Esophagus squamous epithelium (tissue), 5 donors: ENCODE results near the gene DHRS13. TPM values are rescaled to one million over a fixed set of nuclear protein-coding genes. Genes with fewer than 3 reads are reported as not detected.

ENCODE experiments used
- DNase-seq: peaks from one replicate; lab custom pipeline; 2025; lab: John Stamatoyannopoulos, UW
- H3K27ac ChIP-seq, 4 donors: fragments of 200-600 bp; sonication (generic); one replicate each; pipeline ENCODE4 v1.5.1; 2016 to 2019; ENCODE audit warnings: mild to moderate bottlenecking in 1 of 4
- H3K27me3 ChIP-seq, 4 donors: fragments of 200-600 bp; sonication (generic); 1 replicate in 3 of 4; 2 replicates in 1 of 4; pipeline versions ENCODE4 v1.5.1 to v1.6.0; 2017 to 2021; ENCODE audit warnings: antibody characterized with exemption in 1 of 4
- H3K36me3 ChIP-seq, 3 donors: fragments of 200-600 bp; sonication (generic); one replicate each; pipeline ENCODE4 v1.5.1; 2016 to 2019
- H3K4me1 ChIP-seq, 3 donors: fragments of 200-600 bp; sonication (generic); one replicate each; pipeline ENCODE4 v1.5.1; 2017 to 2019
- H3K4me3 ChIP-seq, 4 donors: fragments of 200-600 bp; sonication (generic); 1 replicate in 3 of 4; 2 replicates in 1 of 4; pipeline ENCODE4 v1.5.1; 2016 to 2019; ENCODE audit warnings: mild to moderate bottlenecking in 2 of 4, moderate library complexity in 1 of 4
- H3K9me3 ChIP-seq, 3 donors: fragments of 200-600 bp; sonication (generic); one replicate each; pipeline ENCODE4 v1.5.1; 2016 to 2019
- CTCF ChIP-seq, 6 experiments: fragments of 450-650 bp in 4 of 6; fragments of 200-600 bp in 2 of 6; sonication (generic) in 2 of 6; IDR thresholded peaks; one replicate each; pipeline ENCODE4 v1.5.1; 2016 to 2019; ENCODE audit warnings: antibody characterized with exemption in 6 of 6, mild to moderate bottlenecking in 4 of 6, moderate library complexity in 4 of 6
- POLR2A ChIP-seq, 4 donors: fragments of 450-650 bp; IDR thresholded peaks; one replicate each; pipeline ENCODE4 v1.6.1; 2017; ENCODE audit warnings: antibody characterized with exemption in 4 of 4, mild to moderate bottlenecking in 4 of 4, moderate library complexity in 3 of 4
- WGBS, 2 donors: methylation state at CpG; one replicate each; pipeline ENCODE4 v1.1.5; 2018; 5-methylcytosine and 5-hydroxymethylcytosine counted together
- intact Hi-C: fragments of 100-400 bp; cut with DNase I; formaldehyde crosslinking; loops from one replicate; pipeline ENCODE4 v1.15.0; 2022
- total RNA-seq, 4 donors: library from RNA; depleted of rRNA; stranded (reverse); fragments of >200 nt; gene quantifications; one replicate each; pipeline ENCODE4 v1.1.0, GENCODE V29; 2016
- donor health status: DM: yes; HTN: yes; CAD: no.

DHRS13 gene
- total RNA-seq, 4 donors from 2014 or later = 10.3 to 17.0 (median 14.9) TPM

DNA sequence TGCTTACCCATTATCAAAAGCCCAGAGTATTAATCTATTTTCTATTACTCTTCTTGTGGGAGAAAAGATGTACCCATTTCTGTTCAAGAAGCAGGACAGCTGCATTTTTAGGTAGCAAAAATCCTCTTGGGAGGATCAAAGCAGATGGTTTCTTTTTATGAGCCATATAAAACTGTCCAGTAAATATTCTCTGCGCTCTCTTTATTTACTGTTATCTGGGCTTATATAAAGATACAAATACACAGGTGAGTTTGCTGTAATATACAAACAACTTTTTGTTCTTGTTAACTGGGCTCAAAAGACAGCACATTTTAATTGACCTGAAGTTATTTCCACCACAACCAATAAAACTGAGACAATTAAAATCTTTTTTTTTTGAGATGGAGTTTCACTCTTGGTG, 38.4 kb upstream of the DHRS13 start:
- intact Hi-C loops = no loop called here
- no peak overlapping the region for H3K4me3 ChIP-seq
- H3K27ac ChIP-seq = no peak overlapping the region
- peaks cover 3 to 81% (median 47%) of the 10 kb centered on the region in 3 donors for H3K4me1 ChIP-seq
- peaks cover 0 to 41% (median 0%) of the 10 kb centered on the region in 3 donors for H3K36me3 ChIP-seq
- H3K9me3 ChIP-seq = no peaks in the 10 kb centered on the region
- H3K27me3 ChIP-seq = no peaks in the 10 kb centered on the region
- 87 to 95% methylated on average over 1 of the region's 1 CpG for WGBS, 2 donors
- no peak for TF ChIP-seq POLR2A (IDR thresholded peaks at IDR 0.05)
- no peak for TF ChIP-seq CTCF (IDR thresholded peaks at IDR 0.05)
- DNase-seq = no peak

GRCh38 chr17:28940675-28941074, 37.8 kb upstream of the DHRS13 start:
- Histone ChIP-seq H3K4me3 (no peak overlapping the region), H3K27ac (no peak overlapping the region), H3K36me3 (peaks cover 0 to 41% (median 0%) of the 10 kb centered on the region in 3 donors), H3K4me1 (peaks cover 3 to 81% (median 46%) of the 10 kb centered on the region in 3 donors), H3K27me3 (no peaks in the 10 kb centered on the region), H3K9me3 (no peaks in the 10 kb centered on the region)
- intact Hi-C loops = no loop called here
- WGBS, 2 donors = 72 to 75% methylated on average over 1 to 3 of the region's 3 CpGs
- DNase-seq = no peak
- TF ChIP-seq CTCF (IDR thresholded peaks at IDR 0.05) (no peak), POLR2A (IDR thresholded peaks at IDR 0.05) (no peak)

GRCh38 chr17:28940142-28940541, 37.3 kb upstream of the DHRS13 start:
- WGBS, 2 donors = 63 to 65% methylated on average over 3 of the region's 3 CpGs
- DNase-seq = no peak
- no peaks in the 10 kb centered on the region for H3K9me3 ChIP-seq
- intact Hi-C loops = no loop called here
- peaks cover 3 to 79% (median 41%) of the 10 kb centered on the region in 3 donors for H3K4me1 ChIP-seq
- H3K36me3 ChIP-seq = peaks cover 0 to 41% (median 0%) of the 10 kb centered on the region in 3 donors
- no peak for TF ChIP-seq CTCF (IDR thresholded peaks at IDR 0.05)
- TF ChIP-seq POLR2A (IDR thresholded peaks at IDR 0.05) = no peak
- no peaks in the 10 kb centered on the region for H3K27me3 ChIP-seq
- no peak overlapping the region for H3K27ac ChIP-seq
- no peak overlapping the region for H3K4me3 ChIP-seq

DNA sequence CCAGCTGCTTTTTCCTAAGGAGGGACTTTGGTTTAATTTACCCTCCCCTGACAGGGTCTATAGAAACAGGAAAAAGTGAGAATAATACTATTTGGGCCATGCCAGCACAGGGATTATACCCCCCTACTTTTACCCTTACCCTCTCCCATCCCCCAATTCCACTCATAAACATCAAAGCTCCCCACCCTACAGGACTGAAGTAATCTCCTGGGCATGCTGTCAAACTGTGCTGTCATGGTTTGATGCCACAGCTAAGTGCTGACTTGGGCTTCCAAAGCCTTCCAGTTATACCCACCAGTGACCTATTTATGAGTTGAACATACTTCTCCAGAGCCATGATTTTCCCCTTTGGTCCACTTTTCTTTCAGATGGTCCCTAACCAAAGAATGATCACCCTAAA, 35.7 kb upstream of the DHRS13 start:
- Histone ChIP-seq H3K36me3 (peaks cover 0 to 33% (median 0%) of the 10 kb centered on the region in 3 donors), H3K27me3 (no peaks in the 10 kb centered on the region), H3K4me3 (no peak overlapping the region), H3K4me1 (peaks cover 3 to 70% (median 37%) of the 10 kb centered on the region in 3 donors), H3K27ac (no peak overlapping the region), H3K9me3 (no peaks in the 10 kb centered on the region)
- no peak for DNase-seq
- TF ChIP-seq CTCF (IDR thresholded peaks at IDR 0.05) (no peak), POLR2A (IDR thresholded peaks at IDR 0.05) (no peak)
- intact Hi-C loops = no loop called here

DNA sequence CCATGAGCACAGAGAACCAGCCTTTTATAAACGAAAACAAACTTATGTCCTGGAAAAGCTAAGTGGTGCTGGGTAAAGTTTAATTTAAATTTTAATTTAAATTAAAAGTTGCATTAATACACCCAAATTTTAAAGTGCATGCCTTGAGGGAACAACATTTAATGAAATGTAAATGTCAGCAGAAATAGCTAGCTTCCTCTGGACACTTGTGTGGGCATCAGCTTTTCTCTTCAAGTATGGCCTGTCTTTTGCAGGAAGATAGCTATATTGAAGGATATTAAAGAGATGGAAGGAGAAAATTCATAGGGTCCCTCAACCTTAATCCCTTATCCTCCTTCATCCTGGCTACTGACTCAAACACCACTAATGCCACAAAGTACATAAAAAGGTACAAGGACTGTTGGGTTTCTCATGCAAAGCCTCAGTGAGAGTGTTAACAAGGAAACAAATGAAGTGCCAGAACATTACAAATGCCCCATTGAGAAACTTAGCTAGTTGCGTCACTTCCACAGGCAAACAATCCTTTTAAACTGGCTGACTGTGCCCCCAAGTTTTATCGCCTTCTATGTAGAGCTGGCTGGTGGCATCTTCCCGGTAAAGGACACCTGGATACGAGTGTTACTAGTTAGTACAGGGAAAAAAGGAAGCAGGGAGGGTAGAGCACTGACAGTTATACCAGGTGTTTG, 34.3 kb upstream of the DHRS13 start:
- no peaks in the 10 kb centered on the region for H3K27me3 ChIP-seq
- H3K4me3 ChIP-seq = no peak overlapping the region
- peaks cover 0 to 22% (median 0%) of the 10 kb centered on the region in 3 donors for H3K36me3 ChIP-seq
- TF ChIP-seq CTCF (IDR thresholded peaks at IDR 0.05) (no peak), POLR2A (IDR thresholded peaks at IDR 0.05) (no peak)
- intact Hi-C loops = no loop called here
- peak overlapping the region in 2 of 4 donors; percentile 27 to 69 for H3K27ac ChIP-seq
- WGBS, 2 donors = 41 to 61% methylated on average over 5 of the region's 5 CpGs
- peaks cover 3 to 70% (median 37%) of the 10 kb centered on the region in 3 donors for H3K4me1 ChIP-seq
- no peaks in the 10 kb centered on the region for H3K9me3 ChIP-seq
- DNase-seq = no peak
